Measurements from ENCODE around the gene DCXR.

DNA sequence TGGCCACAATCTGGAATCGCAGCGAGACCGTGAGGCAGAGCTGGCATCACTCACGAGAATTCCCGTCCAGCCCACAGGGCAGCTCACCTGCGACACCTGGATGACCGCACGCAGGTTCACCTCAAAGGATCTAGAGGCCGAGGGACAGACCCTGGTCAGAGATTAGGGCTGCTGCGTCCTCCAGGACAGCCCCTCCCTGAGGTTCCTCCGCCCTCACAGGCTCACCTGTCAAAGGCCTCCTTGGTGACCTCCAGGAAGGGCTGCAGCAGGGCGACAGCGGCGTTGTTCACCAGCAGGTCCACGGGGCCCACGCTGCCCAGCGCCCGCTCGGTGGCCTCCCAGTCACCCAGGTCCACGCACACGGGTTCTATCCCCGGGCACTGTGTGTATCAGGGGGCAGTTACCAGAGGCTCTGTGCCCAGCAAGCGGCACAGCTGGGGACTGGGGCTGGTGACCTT lies 834 bp downstream of the DCXR start:
- no peak for TF ChIP-seq POLR2AphosphoS5 (IDR thresholded peaks at IDR 0.05; ENCODE audit: low read depth, low read length)
- no peak for TF ChIP-seq POLR2A (IDR thresholded peaks at IDR 0.05; ENCODE audit: low read depth, low read length)
